ENCODE data around the gene TMPRSS3.

TMPRSS3 gene

DNA sequence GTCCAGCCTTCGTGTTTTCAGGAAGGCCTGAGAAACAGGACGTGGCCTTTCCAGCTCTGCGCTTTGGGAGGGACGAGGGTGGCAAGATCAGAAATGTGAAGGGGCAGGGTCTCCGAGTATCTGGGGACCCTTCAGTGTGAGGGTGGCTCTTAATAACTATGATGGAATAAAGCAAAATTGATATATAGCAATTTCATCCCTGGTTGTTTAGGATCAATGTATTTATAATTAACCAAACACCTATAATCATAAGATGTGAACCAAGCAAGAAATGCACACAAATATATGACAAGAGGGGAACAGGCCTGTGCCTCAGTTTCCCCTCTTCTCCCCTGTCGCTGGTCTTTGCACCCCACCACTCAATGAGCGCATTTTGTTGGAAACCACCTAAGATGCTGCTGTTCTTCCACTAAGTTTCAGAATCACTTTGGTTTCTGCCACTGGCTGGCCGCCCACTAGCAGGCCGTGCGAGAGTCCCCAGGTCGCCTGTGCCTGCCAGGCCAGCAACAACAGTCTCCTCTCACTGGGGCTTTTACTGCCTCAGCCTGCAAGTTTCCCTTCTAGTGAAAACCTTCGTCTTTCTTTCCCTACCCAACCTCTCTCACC, 44.4 kb upstream of the TMPRSS3 start:
- TF ChIP-seq GLIS3 (CRISPR knock-in tag; IDR thresholded peaks at IDR 0.05) (no peak), ZC3H10 (CRISPR knock-in tag; IDR thresholded peaks at IDR 0.05) (no peak), ZNF565 (CRISPR knock-in tag; conservative IDR thresholded peaks at IDR 0.05; ENCODE audit: low read depth) (no peak), ZFP30 (CRISPR knock-in tag; IDR thresholded peaks at IDR 0.05) (no peak), CSDC2 (CRISPR knock-in tag; IDR thresholded peaks at IDR 0.05) (no peak), PPARA (CRISPR knock-in tag; IDR thresholded peaks at IDR 0.05; ENCODE audit: borderline replicate concordance) (no peak), ARNTL (CRISPR knock-in tag; IDR thresholded peaks at IDR 0.05; ENCODE audit: borderline replicate concordance, low read depth) (no peak), RARB (CRISPR knock-in tag; IDR thresholded peaks at IDR 0.05) (no peak), ISL1 (CRISPR knock-in tag; IDR thresholded peaks at IDR 0.05) (no peak), OSR1 (CRISPR knock-in tag; IDR thresholded peaks at IDR 0.05) (no peak), ZFP3 (CRISPR knock-in tag; IDR thresholded peaks at IDR 0.05) (no peak), ESRRG (CRISPR knock-in tag; IDR thresholded peaks at IDR 0.05) (no peak), TOX (CRISPR knock-in tag; IDR thresholded peaks at IDR 0.05; ENCODE audit: borderline replicate concordance) (no peak)
- TF ChIP-seq, protein P1, sequence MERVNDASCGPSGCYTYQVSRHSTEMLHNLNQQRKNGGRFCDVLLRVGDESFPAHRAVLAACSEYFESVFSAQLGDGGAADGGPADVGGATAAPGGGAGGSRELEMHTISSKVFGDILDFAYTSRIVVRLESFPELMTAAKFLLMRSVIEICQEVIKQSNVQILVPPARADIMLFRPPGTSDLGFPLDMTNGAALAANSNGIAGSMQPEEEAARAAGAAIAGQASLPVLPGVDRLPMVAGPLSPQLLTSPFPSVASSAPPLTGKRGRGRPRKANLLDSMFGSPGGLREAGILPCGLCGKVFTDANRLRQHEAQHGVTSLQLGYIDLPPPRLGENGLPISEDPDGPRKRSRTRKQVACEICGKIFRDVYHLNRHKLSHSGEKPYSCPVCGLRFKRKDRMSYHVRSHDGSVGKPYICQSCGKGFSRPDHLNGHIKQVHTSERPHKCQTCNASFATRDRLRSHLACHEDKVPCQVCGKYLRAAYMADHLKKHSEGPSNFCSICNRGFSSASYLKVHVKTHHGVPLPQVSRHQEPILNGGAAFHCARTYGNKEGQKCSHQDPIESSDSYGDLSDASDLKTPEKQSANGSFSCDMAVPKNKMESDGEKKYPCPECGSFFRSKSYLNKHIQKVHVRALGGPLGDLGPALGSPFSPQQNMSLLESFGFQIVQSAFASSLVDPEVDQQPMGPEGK (CRISPR knock-in tag; IDR thresholded peaks at IDR 0.05; ENCODE audit: borderline replicate concordance), result no peak
- TF ChIP-seq, protein P2, sequence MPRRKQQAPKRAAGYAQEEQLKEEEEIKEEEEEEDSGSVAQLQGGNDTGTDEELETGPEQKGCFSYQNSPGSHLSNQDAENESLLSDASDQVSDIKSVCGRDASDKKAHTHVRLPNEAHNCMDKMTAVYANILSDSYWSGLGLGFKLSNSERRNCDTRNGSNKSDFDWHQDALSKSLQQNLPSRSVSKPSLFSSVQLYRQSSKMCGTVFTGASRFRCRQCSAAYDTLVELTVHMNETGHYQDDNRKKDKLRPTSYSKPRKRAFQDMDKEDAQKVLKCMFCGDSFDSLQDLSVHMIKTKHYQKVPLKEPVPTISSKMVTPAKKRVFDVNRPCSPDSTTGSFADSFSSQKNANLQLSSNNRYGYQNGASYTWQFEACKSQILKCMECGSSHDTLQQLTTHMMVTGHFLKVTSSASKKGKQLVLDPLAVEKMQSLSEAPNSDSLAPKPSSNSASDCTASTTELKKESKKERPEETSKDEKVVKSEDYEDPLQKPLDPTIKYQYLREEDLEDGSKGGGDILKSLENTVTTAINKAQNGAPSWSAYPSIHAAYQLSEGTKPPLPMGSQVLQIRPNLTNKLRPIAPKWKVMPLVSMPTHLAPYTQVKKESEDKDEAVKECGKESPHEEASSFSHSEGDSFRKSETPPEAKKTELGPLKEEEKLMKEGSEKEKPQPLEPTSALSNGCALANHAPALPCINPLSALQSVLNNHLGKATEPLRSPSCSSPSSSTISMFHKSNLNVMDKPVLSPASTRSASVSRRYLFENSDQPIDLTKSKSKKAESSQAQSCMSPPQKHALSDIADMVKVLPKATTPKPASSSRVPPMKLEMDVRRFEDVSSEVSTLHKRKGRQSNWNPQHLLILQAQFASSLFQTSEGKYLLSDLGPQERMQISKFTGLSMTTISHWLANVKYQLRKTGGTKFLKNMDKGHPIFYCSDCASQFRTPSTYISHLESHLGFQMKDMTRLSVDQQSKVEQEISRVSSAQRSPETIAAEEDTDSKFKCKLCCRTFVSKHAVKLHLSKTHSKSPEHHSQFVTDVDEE (CRISPR knock-in tag; IDR thresholded peaks at IDR 0.05), result no peak
- TF ChIP-seq, protein P3, sequence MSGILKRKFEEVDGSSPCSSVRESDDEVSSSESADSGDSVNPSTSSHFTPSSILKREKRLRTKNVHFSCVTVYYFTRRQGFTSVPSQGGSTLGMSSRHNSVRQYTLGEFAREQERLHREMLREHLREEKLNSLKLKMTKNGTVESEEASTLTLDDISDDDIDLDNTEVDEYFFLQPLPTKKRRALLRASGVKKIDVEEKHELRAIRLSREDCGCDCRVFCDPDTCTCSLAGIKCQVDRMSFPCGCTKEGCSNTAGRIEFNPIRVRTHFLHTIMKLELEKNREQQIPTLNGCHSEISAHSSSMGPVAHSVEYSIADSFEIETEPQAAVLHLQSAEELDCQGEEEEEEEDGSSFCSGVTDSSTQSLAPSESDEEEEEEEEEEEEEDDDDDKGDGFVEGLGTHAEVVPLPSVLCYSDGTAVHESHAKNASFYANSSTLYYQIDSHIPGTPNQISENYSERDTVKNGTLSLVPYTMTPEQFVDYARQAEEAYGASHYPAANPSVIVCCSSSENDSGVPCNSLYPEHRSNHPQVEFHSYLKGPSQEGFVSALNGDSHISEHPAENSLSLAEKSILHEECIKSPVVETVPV (CRISPR knock-in tag; IDR thresholded peaks at IDR 0.05), result no peak
- TF ChIP-seq, protein P4, sequence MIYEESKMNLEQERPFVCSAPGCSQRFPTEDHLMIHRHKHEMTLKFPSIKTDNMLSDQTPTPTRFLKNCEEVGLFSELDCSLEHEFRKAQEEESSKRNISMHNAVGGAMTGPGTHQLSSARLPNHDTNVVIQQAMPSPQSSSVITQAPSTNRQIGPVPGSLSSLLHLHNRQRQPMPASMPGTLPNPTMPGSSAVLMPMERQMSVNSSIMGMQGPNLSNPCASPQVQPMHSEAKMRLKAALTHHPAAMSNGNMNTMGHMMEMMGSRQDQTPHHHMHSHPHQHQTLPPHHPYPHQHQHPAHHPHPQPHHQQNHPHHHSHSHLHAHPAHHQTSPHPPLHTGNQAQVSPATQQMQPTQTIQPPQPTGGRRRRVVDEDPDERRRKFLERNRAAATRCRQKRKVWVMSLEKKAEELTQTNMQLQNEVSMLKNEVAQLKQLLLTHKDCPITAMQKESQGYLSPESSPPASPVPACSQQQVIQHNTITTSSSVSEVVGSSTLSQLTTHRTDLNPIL (CRISPR knock-in tag; IDR thresholded peaks at IDR 0.05; ENCODE audit: low read depth), result no peak
- ATAC-seq, result no peak

DNA sequence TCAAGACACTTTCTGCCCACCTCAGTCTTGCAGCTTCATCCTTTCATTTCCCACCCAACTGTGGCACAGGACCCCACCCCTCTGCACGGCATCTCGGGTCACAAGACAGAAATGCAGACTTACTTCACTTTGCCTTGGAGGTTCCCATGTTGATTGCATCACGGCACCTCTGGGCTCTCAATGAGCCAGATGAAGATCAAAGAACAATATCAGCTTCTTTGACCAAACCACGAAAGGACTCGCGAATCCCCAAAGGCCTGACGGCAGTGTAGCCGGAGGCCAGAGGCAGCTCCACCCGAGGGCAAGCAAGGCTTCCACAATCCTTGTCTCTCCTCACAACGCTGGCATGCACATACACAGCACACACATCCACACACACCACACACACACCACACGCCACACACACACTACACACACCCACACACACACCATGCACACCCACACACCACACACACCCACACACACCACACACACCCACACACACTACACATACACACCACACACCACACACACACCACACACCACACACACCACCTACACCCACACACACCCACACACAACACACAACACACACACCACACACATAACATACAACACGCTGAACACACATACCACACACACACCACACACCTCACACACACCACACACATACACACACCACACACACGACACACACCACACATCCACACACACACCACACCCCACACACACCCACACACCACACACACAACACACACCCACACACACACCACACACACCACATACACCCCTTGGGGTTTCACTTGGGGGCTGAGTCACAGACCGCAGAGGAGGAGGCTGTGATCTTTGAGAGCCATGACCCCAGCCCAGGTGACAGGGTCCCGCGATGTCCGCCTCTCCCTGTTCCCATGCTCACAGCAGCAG, 43.7 kb upstream of the TMPRSS3 start:
- no peak for ATAC-seq
- TF ChIP-seq, protein P2 (CRISPR knock-in tag; IDR thresholded peaks at IDR 0.05), result no peak
- TF ChIP-seq, protein P1 (CRISPR knock-in tag; IDR thresholded peaks at IDR 0.05; ENCODE audit: borderline replicate concordance), result no peak
- TF ChIP-seq TCF4 (CRISPR knock-in tag; IDR thresholded peaks at IDR 0.05; ENCODE audit: borderline replicate concordance), result no peak
- TF ChIP-seq, protein P3 (CRISPR knock-in tag; IDR thresholded peaks at IDR 0.05), result no peak
- TF ChIP-seq ZNF70 (CRISPR knock-in tag; IDR thresholded peaks at IDR 0.05), result no peak
- no peak for TF ChIP-seq RARB (CRISPR knock-in tag; IDR thresholded peaks at IDR 0.05)
- TF ChIP-seq TOX (CRISPR knock-in tag; IDR thresholded peaks at IDR 0.05; ENCODE audit: borderline replicate concordance), result no peak
- TF ChIP-seq ZNF8 (CRISPR knock-in tag; IDR thresholded peaks at IDR 0.05), result no peak
- no peak for TF ChIP-seq BACH2 (CRISPR knock-in tag; IDR thresholded peaks at IDR 0.05; ENCODE audit: borderline replicate concordance)
- TF ChIP-seq SNAI2 (CRISPR knock-in tag; IDR thresholded peaks at IDR 0.05), result no peak
